ENCODE results near the gene MAP9.

The MAP9 gene

GRCh38 chr4:155299103-155299502, 77.7 kb downstream of the MAP9 start:
- H3K36me3 ChIP-seq (ENCODE audit: insufficient read depth): no peaks in the 10 kb centered on the region
- no peak overlapping the region for H3K4me2 ChIP-seq
- H3K27ac ChIP-seq: no peak overlapping the region
- no peaks in the 10 kb centered on the region for H3K4me1 ChIP-seq (ENCODE audit: low read depth, poor library complexity, severe bottlenecking)
- H4K20me1 ChIP-seq (ENCODE audit: insufficient read depth): no peaks in the 10 kb centered on the region
- TF ChIP-seq CTCF (conservative IDR thresholded peaks at IDR 0.05; ENCODE audit: low read depth, low read length): no peak
- H3K79me2 ChIP-seq (ENCODE audit: insufficient read depth, low read depth): no peaks in the 10 kb centered on the region
- H2AFZ ChIP-seq (ENCODE audit: low read depth): no peak overlapping the region
- no peak overlapping the region for H3K9ac ChIP-seq
- H3K27me3 ChIP-seq (ENCODE audit: insufficient read depth, low read depth): no peaks in the 10 kb centered on the region
- H3K4me3 ChIP-seq (IDR thresholded peaks at IDR 0.05; ENCODE audit: insufficient read depth, low read depth, low read length): no peak overlapping the region
